IMR-90 (cell line): Measurements from ENCODE around the gene CLCF1. TPM values are rescaled to one million over a fixed set of nuclear protein-coding genes. Genes with fewer than 3 reads are reported as not detected.

Experiments
- ATAC-seq: fragments of 200-7000 bp; cut with Tn5 transposase; 2 replicates; pipeline ENCODE4 v1.9.1; 2020; ENCODE audit warnings: low read depth, mild to moderate bottlenecking, moderate library complexity
- BruUV-seq: library from RNA; stranded (reverse); fragments of 400-500 nt; replicated peaks from 2 replicates; lab custom pipeline; 2021; lab: Mats Ljungman, UMichigan
- CTCF ChIA-PET: fragments of 300-600 bp; formaldehyde crosslinking; extraction: SDS; loops from one replicate; lab custom pipeline; 2021; ENCODE audit warnings: antibody characterized with exemption; lab: Yijun Ruan, JAX
- POLR2A ChIA-PET: fragments of 300-600 bp; sonication (Branson Sonifier 250); formaldehyde crosslinking; loops from one replicate; lab custom pipeline; 2022; ENCODE audit warnings: antibody characterized with exemption; ENCODE audit not compliant: unreplicated experiment; lab: Charles Lee
- DNase-seq: peaks from one replicate; pipeline ENCODE4 v3.0.0; 2013
- H2AFZ ChIP-seq: replicated peaks from 2 replicates; pipeline ENCODE3; 2013; ENCODE audit warnings: low read length, mild to moderate bottlenecking; ENCODE audit not compliant: poor library complexity
- H2AK5ac ChIP-seq: 2 replicates; pipeline ENCODE4 v1.6.1; 2013; ENCODE audit warnings: low read depth, low read length, inconsistent platforms
- H2AK9ac ChIP-seq: replicated peaks from 2 replicates; pipeline ENCODE3; 2013; ENCODE audit warnings: mild to moderate bottlenecking, low read depth, low read length, moderate library complexity; ENCODE audit not compliant: poor library complexity
- H2BK120ac ChIP-seq: 2 replicates; pipeline ENCODE4 v1.6.1; 2013; ENCODE audit warnings: low read depth, low read length, inconsistent platforms
- H2BK15ac ChIP-seq: 3 replicates; pipeline ENCODE4 v1.6.1; 2013; ENCODE audit warnings: low read depth, low read length, inconsistent platforms
- H2BK20ac ChIP-seq: 2 replicates; pipeline ENCODE4 v1.6.1; 2013; ENCODE audit warnings: low read depth, mild to moderate bottlenecking, inconsistent platforms, low read length, moderate library complexity
- H2BK5ac ChIP-seq: 2 replicates; pipeline ENCODE4 v1.6.1; 2013; ENCODE audit warnings: mild to moderate bottlenecking, low read depth, low read length, inconsistent platforms; ENCODE audit not compliant: poor library complexity, severe bottlenecking
- H3K14ac ChIP-seq: replicated peaks from 2 replicates; pipeline ENCODE4 v1.6.1; 2013; ENCODE audit warnings: low read depth, low read length, inconsistent platforms
- H3K18ac ChIP-seq: 2 replicates; pipeline ENCODE4 v1.6.1; 2013; ENCODE audit warnings: low read depth, low read length, control low read depth
- H3K23ac ChIP-seq: 2 replicates; pipeline ENCODE4 v1.6.1; 2013; ENCODE audit warnings: low read depth, low read length, inconsistent platforms
- H3K27ac ChIP-seq: 2 replicates; pipeline ENCODE4 v1.5.1; 2013; ENCODE audit warnings: mild to moderate bottlenecking, control low read depth, low read length; ENCODE audit not compliant: insufficient read depth
- H3K27me3 ChIP-seq: 2 replicates; pipeline ENCODE4 v1.6.1; 2013; ENCODE audit warnings: low read length; ENCODE audit not compliant: control insufficient read depth, insufficient read depth
- H3K36me3 ChIP-seq: 2 replicates; pipeline ENCODE4 v1.6.1; 2013; ENCODE audit warnings: low read length, mixed read lengths; ENCODE audit not compliant: control insufficient read depth, insufficient read depth
- H3K4ac ChIP-seq: 2 replicates; pipeline ENCODE4 v1.6.1; 2013; ENCODE audit warnings: low read depth, low read length, inconsistent platforms
- H3K4me1 ChIP-seq: 2 replicates; pipeline ENCODE4 v1.6.1; 2013; ENCODE audit warnings: low read length, mixed read lengths; ENCODE audit not compliant: control insufficient read depth, insufficient read depth
- H3K4me2 ChIP-seq: 2 replicates; pipeline ENCODE4 v1.6.1; 2013; ENCODE audit warnings: low read depth, mild to moderate bottlenecking, control low read depth, low read length, moderate library complexity
- H3K4me3 ChIP-seq: 2 replicates; pipeline ENCODE4 v1.5.1; 2013; ENCODE audit warnings: low read depth, mild to moderate bottlenecking, control low read depth, low read length, moderate library complexity; ENCODE audit not compliant: insufficient read depth
- H3K56ac ChIP-seq: 2 replicates; pipeline ENCODE4 v1.6.1; 2013; ENCODE audit warnings: low read length, inconsistent platforms; ENCODE audit not compliant: insufficient read depth; ENCODE audit errors: extremely low read depth
- H3K79me1 ChIP-seq, 2 experiments: 2 replicates each; pipeline ENCODE4 v1.6.1; 2013; ENCODE audit warnings: low read length in 2 of 2, inconsistent platforms in 1 of 2, low read depth in 1 of 2
- H3K9ac ChIP-seq: 2 replicates; pipeline ENCODE4 v1.6.1; 2013; ENCODE audit warnings: low read depth, low read length, control low read depth
- H3K9me1 ChIP-seq: 2 replicates; pipeline ENCODE4 v1.6.1; 2013; ENCODE audit warnings: low read length, inconsistent platforms; ENCODE audit not compliant: insufficient read depth
- H3K9me3 ChIP-seq: 2 replicates; pipeline ENCODE4 v1.6.1; 2013; ENCODE audit warnings: low read length; ENCODE audit not compliant: control insufficient read depth, insufficient read depth
- H4K20me1 ChIP-seq: 2 replicates; pipeline ENCODE4 v1.6.1; 2013; ENCODE audit warnings: low read length, inconsistent platforms; ENCODE audit not compliant: insufficient read depth
- H4K5ac ChIP-seq: 2 replicates; pipeline ENCODE4 v1.6.1; 2013; ENCODE audit warnings: mild to moderate bottlenecking, low read depth, low read length, control low read depth
- H4K8ac ChIP-seq, 2 experiments: 2 replicates each; pipeline ENCODE4 v1.6.1; 2013; ENCODE audit warnings: low read depth in 2 of 2, low read length in 2 of 2, control low read depth in 1 of 2, inconsistent platforms in 1 of 2
- H4K91ac ChIP-seq: 2 replicates; pipeline ENCODE4 v1.6.1; 2013; ENCODE audit warnings: low read depth, low read length, inconsistent platforms; ENCODE audit not compliant: insufficient read depth
- CTCF ChIP-seq: conservative IDR thresholded peaks from 2 replicates; pipeline ENCODE4 v1.5.1; 2012; ENCODE audit warnings: mild to moderate bottlenecking, low read depth, low read length, improper control_type of control experiment
- MAZ ChIP-seq: IDR thresholded peaks from 2 replicates; pipeline ENCODE4 v1.6.1; 2012; ENCODE audit warnings: low read depth, mild to moderate bottlenecking, low read length, improper control_type of control experiment, moderate library complexity, borderline replicate concordance
- NFE2L2 ChIP-seq: fragments of 150-350 bp; IDR thresholded peaks from 2 replicates; pipeline ENCODE4 v1.6.1; 2016; ENCODE audit warnings: low read depth, mild to moderate bottlenecking, low read length
- POLR2A ChIP-seq: IDR thresholded peaks from 2 replicates; pipeline ENCODE4 v1.6.1; 2012; ENCODE audit warnings: mild to moderate bottlenecking, low read depth, low read length
- RAD21 ChIP-seq: IDR thresholded peaks from 2 replicates; pipeline ENCODE4 v1.6.1; 2012; ENCODE audit warnings: low read length, improper control_type of control experiment
- RCOR1 ChIP-seq: IDR thresholded peaks from 2 replicates; pipeline ENCODE4 v1.6.1; 2012; ENCODE audit warnings: mild to moderate bottlenecking, low read length, improper control_type of control experiment; ENCODE audit not compliant: insufficient replicate concordance
- SMC3 ChIP-seq: fragments of 150-350 bp; IDR thresholded peaks from 2 replicates; pipeline ENCODE4 v1.6.1; 2016; ENCODE audit warnings: low read depth, mild to moderate bottlenecking, antibody characterized with exemption, low read length, moderate library complexity
- WGBS, 2 experiments: methylation state at CpG; one replicate each; pipeline versions ENCODE4 v1.1.5 to v1.1.7; 2013; ENCODE audit warnings: missing lambda C conversion rate in 2 of 2; ENCODE audit not compliant: insufficient read length in 1 of 2; ENCODE audit errors: extremely low coverage in 2 of 2; 5-methylcytosine and 5-hydroxymethylcytosine counted together
- dilution Hi-C: fragments of 300-500 bp; cut with HindIII; formaldehyde crosslinking; loops from one replicate; pipeline ENCODE4 v1.14.3; 2018; ENCODE audit warnings: low sequenced_read_pairs; ENCODE audit not compliant: unreplicated experiment
- in situ Hi-C: fragments of 300-500 bp; cut with MboI; formaldehyde crosslinking; loops from 3 replicates; pipeline ENCODE4 v1.14.3; 2019; ENCODE audit warnings: low sequenced_read_pairs, inconsistent platforms, mixed read lengths
- intact Hi-C: fragments of 100-400 bp; cut with micrococcal nuclease; formaldehyde crosslinking; loops from 2 replicates; pipeline ENCODE4 v1.10.0; 2022
- polyA plus RNA-seq, 3 experiments: library from polyadenylated mRNA; depleted of rRNA; stranded (reverse); fragments of >200 nt; gene quantifications; 2 replicates each; pipeline ENCODE4 v1.2.3, GENCODE V29; 2012; ENCODE audit warnings: low replicate concordance in 1 of 3
- total RNA-seq: library from RNA; depleted of rRNA; stranded (reverse); fragments of >200 nt; gene quantifications from 2 replicates; pipeline ENCODE4 v1.2.3, GENCODE V29; 2012

CLCF1 gene
- total and polyA plus RNA-seq, 2 of the 4 experiments (the other 2 are of a cell fraction): 5.6 to 27.8 TPM

DNA sequence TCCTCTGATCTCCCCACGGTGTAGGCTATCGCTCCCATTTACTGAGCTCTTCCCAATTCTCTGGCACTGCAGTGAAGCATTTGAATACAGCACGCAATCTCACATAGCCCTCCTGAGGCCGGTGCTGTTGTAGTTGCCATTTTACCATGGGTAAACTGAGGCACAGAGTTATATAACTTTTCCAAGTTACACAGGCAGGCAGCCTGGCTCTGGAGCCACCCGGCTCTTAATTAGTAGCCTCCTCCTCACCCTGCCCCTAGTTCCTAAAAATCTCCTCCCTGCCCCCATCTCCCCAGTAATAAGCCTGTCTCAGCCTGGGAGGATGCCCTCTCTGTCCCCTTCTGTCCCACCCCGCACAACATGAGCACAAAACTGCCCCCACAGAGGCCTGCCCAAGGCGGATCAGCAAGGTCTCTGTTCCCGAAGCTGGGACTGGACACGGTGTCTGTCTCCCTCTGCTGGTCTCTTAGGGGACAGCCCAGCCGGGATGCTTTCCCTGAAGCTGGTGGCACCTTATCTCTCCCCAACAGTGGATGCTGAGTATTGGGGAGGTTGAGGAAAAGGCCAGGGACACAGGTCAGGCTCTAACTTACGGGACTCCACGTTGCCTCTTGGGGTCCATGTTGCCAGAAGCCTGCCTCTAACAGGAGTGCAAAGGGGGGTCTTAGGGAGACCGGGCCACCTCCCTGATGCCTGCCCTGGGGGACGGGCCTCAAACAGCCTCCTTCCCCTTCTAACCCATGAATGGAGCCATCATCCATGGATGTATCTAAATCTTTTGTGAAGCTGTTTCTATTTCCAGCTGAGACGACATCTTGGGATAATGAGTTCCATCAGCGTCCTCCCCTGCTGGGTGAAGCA lies 9.1 kb upstream of the CLCF1 start:
- CTCF ChIA-PET: interaction anchor here (0.5 to 7.8 kb wide), 14 partner anchors 9 to 203 kb away, joined by 3 to 128 read pairs (median 6); partner anchors contain the start of genes CLCF1, POLD4, RAD9A and SSH3
- dilution Hi-C loops (no loop called here), intact Hi-C loops (loop anchor here (1.0 to 2.0 kb wide), 4 partner anchors 25 to 120 kb away; no protein-coding TSS in a partner anchor), in situ Hi-C loops (loop anchor here (5.0 kb wide), 1 partner anchor 120 kb away; no protein-coding TSS in a partner anchor)
- no peak overlapping the region for H3K4me2 ChIP-seq
- H2BK15ac ChIP-seq: no peak overlapping the region
- H2BK20ac ChIP-seq: peak overlapping the region; percentile 63; the same call in 1 of the 2 replicates
- H3K56ac ChIP-seq: no peak overlapping the region
- H3K4me1 ChIP-seq: peaks cover 20% of the 10 kb centered on the region
- H4K5ac ChIP-seq: no peak overlapping the region
- no peak overlapping the region for H3K23ac ChIP-seq
- POLR2A ChIA-PET: interaction anchor here (0.6 kb wide), 1 partner anchor 31 kb away, joined by 4 read pairs; no protein-coding TSS in a partner anchor
- 0 out of 4 replicates have a peak, but pooled peaks cover 0 to 4% of the 10 kb centered on the region in 2 experiments for H3K79me1 ChIP-seq
- no peak overlapping the region; the same call in 1 of the 2 replicates for H2BK120ac ChIP-seq
- H3K9ac ChIP-seq: no peak overlapping the region
- H4K91ac ChIP-seq: peak overlapping the region; percentile 60
- peaks cover 8% of the 10 kb centered on the region for H3K9me1 ChIP-seq
- no peak overlapping the region for H3K14ac ChIP-seq
- TF ChIP-seq NFE2L2: no peak
- peak; percentile 99 for TF ChIP-seq RAD21
- TF ChIP-seq POLR2A: 0 out of 2 replicates have a peak, but pooled peaks have one; percentile 48
- peak; percentile 97 for TF ChIP-seq CTCF
- no peak for TF ChIP-seq RCOR1
- peak; percentile 82 for TF ChIP-seq MAZ
- TF ChIP-seq SMC3: peak; percentile 99
- WGBS, 2 experiments: 0% methylated on average over 1 of the region's 16 CpGs; no CpG with 5 or more reads in 1 of the 2 experiments
- peak overlapping the region; percentile 81; the same call in 1 of the 2 replicates for H2AK5ac ChIP-seq
- H2AFZ ChIP-seq: peak overlapping the region; percentile 89
- ATAC-seq (peak; percentile 88), DNase-seq (peak; percentile 69)
- H3K27me3 ChIP-seq: no peaks in the 10 kb centered on the region; the same call in 1 of the 2 replicates
- H3K4me3 ChIP-seq: no peak overlapping the region
- no TSS peak for BruUV-seq
- no peaks in the 10 kb centered on the region for H4K20me1 ChIP-seq
- H3K27ac ChIP-seq: no peak overlapping the region
- no peaks in the 10 kb centered on the region for H3K36me3 ChIP-seq
- H3K4ac ChIP-seq: peak overlapping the region; percentile 66; the same call in 1 of the 2 replicates
- peak overlapping the region in 1 of 2 experiments; percentile 61; a peak in 1 of 4 replicates for H4K8ac ChIP-seq
- H2BK5ac ChIP-seq: no peak overlapping the region
- H3K18ac ChIP-seq: no peak overlapping the region
- peak overlapping the region; percentile 53 for H2AK9ac ChIP-seq
- no peaks in the 10 kb centered on the region for H3K9me3 ChIP-seq
